HepG2 (cell line): Measurements from ENCODE around the gene CYP2A6. TPM values are rescaled to one million over a fixed set of nuclear protein-coding genes. Genes with fewer than 3 reads are reported as not detected.

Experiments
- ARNTL ChIP-seq: sonication (generic); formaldehyde crosslinking; IDR thresholded peaks from 2 replicates; pipeline ENCODE4 v1.4.0; 2020; ENCODE audit warnings: mild to moderate bottlenecking, missing genetic modification reagents
- CHD2 ChIP-seq: IDR thresholded peaks from 2 replicates; pipeline ENCODE4 v1.6.1; 2011; ENCODE audit warnings: low read depth, low read length, improper control_type of control experiment
- HNRNPH1 ChIP-seq: fragments of 200-400 bp; formaldehyde crosslinking; optimal IDR thresholded peaks from 2 replicates; pipeline ENCODE3; 2017; ENCODE audit warnings: mild to moderate bottlenecking, low read depth, low read length
- JUND ChIP-seq: sonication (generic); formaldehyde crosslinking; IDR thresholded peaks from 2 replicates; pipeline ENCODE4 v1.8.0; 2022; ENCODE audit warnings: mild to moderate bottlenecking, missing genetic modification reagents
- MAFK ChIP-seq, 2 experiments: IDR thresholded peaks in 1 of 2; conservative IDR thresholded peaks in 1 of 2; 2 replicates each; pipeline ENCODE4 v1.6.1; 2011; ENCODE audit warnings: improper control_type of control experiment in 2 of 2, low read length in 2 of 2
- MBD4 ChIP-seq: IDR thresholded peaks from 2 replicates; pipeline ENCODE4 v1.6.1; 2012; ENCODE audit warnings: low read length, inconsistent platforms, borderline replicate concordance
- MBNL3 ChIP-seq: fragments of 250-450 bp; sonication (Bioruptor Pico); conservative IDR thresholded peaks from 2 replicates; pipeline ENCODE4 v1.8.0; 2022; ENCODE audit warnings: mild to moderate bottlenecking, inconsistent platforms
- NCOA5 ChIP-seq: sonication (generic); formaldehyde crosslinking; IDR thresholded peaks from 2 replicates; pipeline ENCODE4 v1.4.0; 2020; ENCODE audit warnings: missing genetic modification reagents
- SALL1 ChIP-seq: sonication (generic); formaldehyde crosslinking; IDR thresholded peaks from 2 replicates; pipeline ENCODE4 v1.8.0; 2022; ENCODE audit warnings: mild to moderate bottlenecking, missing genetic modification reagents
- SMAD9 ChIP-seq: sonication (generic); formaldehyde crosslinking; IDR thresholded peaks from 2 replicates; pipeline ENCODE4 v1.5.1; 2020; ENCODE audit warnings: mild to moderate bottlenecking, missing genetic modification reagents
- TAF1 ChIP-seq: sonication (generic); formaldehyde crosslinking; IDR thresholded peaks from 2 replicates; pipeline ENCODE4 v1.4.0; 2020; ENCODE audit warnings: missing genetic modification reagents
- THYN1 ChIP-seq: sonication (generic); formaldehyde crosslinking; IDR thresholded peaks from 2 replicates; pipeline ENCODE4 v1.8.1; 2023; ENCODE audit warnings: low read depth, mild to moderate bottlenecking, moderate library complexity, missing genetic modification reagents, borderline replicate concordance
- TOPORS ChIP-seq: sonication (generic); formaldehyde crosslinking; IDR thresholded peaks from 2 replicates; pipeline ENCODE4 v1.8.0; 2023; ENCODE audit warnings: mild to moderate bottlenecking, missing genetic modification reagents
- ZBTB8A ChIP-seq: sonication (generic); formaldehyde crosslinking; IDR thresholded peaks from 2 replicates; pipeline ENCODE4 v1.4.0; 2020; ENCODE audit warnings: mild to moderate bottlenecking, low read depth, missing genetic modification reagents, borderline replicate concordance
- ZFP90 ChIP-seq: sonication (generic); formaldehyde crosslinking; IDR thresholded peaks from 2 replicates; pipeline ENCODE4 v1.8.0; 2022; ENCODE audit warnings: missing genetic modification reagents, mild to moderate bottlenecking, inconsistent platforms, borderline replicate concordance
- ZMYM3 ChIP-seq: sonication (generic); formaldehyde crosslinking; IDR thresholded peaks from 2 replicates; pipeline ENCODE4 v1.5.1; 2020; ENCODE audit warnings: mild to moderate bottlenecking, missing genetic modification reagents
- ZNF441 ChIP-seq: sonication (generic); formaldehyde crosslinking; IDR thresholded peaks from 2 replicates; pipeline ENCODE4 v1.7.0; 2021; ENCODE audit warnings: missing genetic modification reagents, borderline replicate concordance
- ZNF660 ChIP-seq: sonication (generic); formaldehyde crosslinking; IDR thresholded peaks from 2 replicates; pipeline ENCODE4 v1.5.1; 2020; ENCODE audit warnings: mild to moderate bottlenecking, low read depth, missing genetic modification reagents, borderline replicate concordance
- ZNF878 ChIP-seq: sonication (generic); formaldehyde crosslinking; IDR thresholded peaks from 2 replicates; pipeline ENCODE4 v1.8.1; 2023; ENCODE audit warnings: mild to moderate bottlenecking, missing genetic modification reagents, moderate library complexity
- polyA plus RNA-seq, 8 experiments: library from polyadenylated mRNA; depleted of rRNA in 3 of 8; stranded (reverse) in 7 of 8; unstranded in 1 of 8; fragments of >200 nt; fragmentation: Illumina TruSeq in 4 of 8; extraction: Trizol in 4 of 8; gene quantifications; 2 replicates each; pipeline versions ENCODE4 v1.2.1 to v1.2.3, GENCODE V29; 2011 to 2016; ENCODE audit warnings: low read depth in 4 of 8, missing spikeins in 1 of 8, mixed read lengths in 1 of 8; ENCODE audit not compliant: insufficient read depth in 1 of 8
- total RNA-seq, 5 experiments: library from RNA; depleted of rRNA; stranded (reverse); fragments of >200 nt; fragmentation: Illumina TruSeq; extraction: Trizol; gene quantifications; 2 replicates each; pipeline ENCODE4 v1.2.3, GENCODE V29; 2016; ENCODE audit warnings: low read depth in 1 of 5
- TF ChIP-seq, protein P1 (sequence below): sonication (generic); formaldehyde crosslinking; IDR thresholded peaks from 2 replicates; pipeline ENCODE4 v1.4.0; 2020; ENCODE audit warnings: mild to moderate bottlenecking, missing genetic modification reagents, borderline replicate concordance
- TF ChIP-seq, protein P2 (sequence below): sonication (generic); formaldehyde crosslinking; IDR thresholded peaks from 2 replicates; pipeline ENCODE4 v1.4.0; 2020; ENCODE audit warnings: mild to moderate bottlenecking, missing genetic modification reagents
- TF ChIP-seq, protein P3 (sequence below), 2 experiments: sonication (generic) in 1 of 2; formaldehyde crosslinking in 1 of 2; IDR thresholded peaks; 2 replicates each; pipeline versions ENCODE4 v1.4.0 to v1.6.1; 2018 to 2020; ENCODE audit warnings: missing genetic modification reagents in 2 of 2, borderline replicate concordance in 1 of 2, low read depth in 1 of 2, mild to moderate bottlenecking in 1 of 2, missing biosample characterization in 1 of 2
- TF ChIP-seq, protein P4 (sequence below): sonication (generic); formaldehyde crosslinking; IDR thresholded peaks from 2 replicates; pipeline ENCODE4 v1.5.0; 2020; ENCODE audit warnings: mild to moderate bottlenecking, missing genetic modification reagents, borderline replicate concordance

CYP2A6 gene
- total and polyA plus RNA-seq, 2 of the 13 experiments (the other 11 are each of a cell fraction or from before 2014, with no cell fraction given) = not detected

DNA sequence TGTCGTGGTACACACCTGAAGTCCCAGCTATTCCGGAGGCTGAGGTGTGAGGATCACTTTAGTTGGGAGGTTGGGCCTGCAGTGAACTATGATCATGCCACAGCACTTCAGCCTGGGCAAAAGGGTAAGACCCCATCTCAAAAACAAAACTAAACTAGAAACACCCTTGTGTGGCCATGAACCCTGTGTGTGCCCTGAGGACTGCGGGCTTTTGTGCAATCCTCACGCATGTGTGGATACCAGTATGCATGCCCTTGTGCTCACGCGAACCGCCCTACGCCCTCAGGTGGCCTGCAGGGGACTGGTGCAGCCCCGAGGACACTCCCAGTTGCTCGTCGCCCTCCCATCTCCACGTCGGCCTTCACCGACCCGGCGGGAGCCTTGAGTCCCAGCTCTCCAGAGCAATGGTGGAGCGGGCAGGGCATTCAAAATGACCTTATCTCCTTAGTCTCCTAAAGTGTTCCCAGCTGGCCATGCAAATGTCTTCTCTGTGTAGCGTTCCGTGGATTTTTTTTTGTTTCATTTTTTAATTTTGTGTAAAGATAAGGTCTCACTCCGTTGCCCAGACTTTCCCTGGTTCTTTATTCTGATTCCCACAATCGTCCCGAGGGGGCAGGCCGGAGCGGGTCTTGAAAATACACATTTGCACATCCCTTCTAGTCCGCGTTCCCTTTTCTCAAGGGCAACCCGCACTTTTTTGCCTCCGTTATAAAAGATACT, 52.1 kb downstream of the CYP2A6 start (continued):
- TF ChIP-seq HNRNPH1 (no peak), SALL1 (CRISPR knock-in tag) (peak; percentile 75), NCOA5 (no peak), MBD4 (no peak), THYN1 (CRISPR knock-in tag) (no peak), ZFP90 (peak; percentile 91), TOPORS (no peak), ZNF660 (CRISPR knock-in tag) (no peak), ZNF878 (CRISPR knock-in tag) (no peak), MAFK (conservative IDR thresholded peaks at IDR 0.05 in 1 of 2, IDR thresholded peaks at IDR 0.05 in 1 of 2; ENCODE audit: low read length in 2 of 2) (no peak), MBNL3 (no peak), TAF1 (CRISPR knock-in tag) (peak; percentile 59; the same call in 1 of the 2 replicates), ARNTL (CRISPR knock-in tag) (0 out of 2 replicates have a peak, but pooled peaks have one; percentile 54), JUND (CRISPR knock-in tag) (no peak), CHD2 (no peak), ZMYM3 (peak; percentile 90), ZNF441 (CRISPR knock-in tag) (no peak; the same call in 1 of the 2 replicates), ZBTB8A (CRISPR knock-in tag) (no peak), SMAD9 (CRISPR knock-in tag) (no peak)
- TF ChIP-seq, protein P1, sequence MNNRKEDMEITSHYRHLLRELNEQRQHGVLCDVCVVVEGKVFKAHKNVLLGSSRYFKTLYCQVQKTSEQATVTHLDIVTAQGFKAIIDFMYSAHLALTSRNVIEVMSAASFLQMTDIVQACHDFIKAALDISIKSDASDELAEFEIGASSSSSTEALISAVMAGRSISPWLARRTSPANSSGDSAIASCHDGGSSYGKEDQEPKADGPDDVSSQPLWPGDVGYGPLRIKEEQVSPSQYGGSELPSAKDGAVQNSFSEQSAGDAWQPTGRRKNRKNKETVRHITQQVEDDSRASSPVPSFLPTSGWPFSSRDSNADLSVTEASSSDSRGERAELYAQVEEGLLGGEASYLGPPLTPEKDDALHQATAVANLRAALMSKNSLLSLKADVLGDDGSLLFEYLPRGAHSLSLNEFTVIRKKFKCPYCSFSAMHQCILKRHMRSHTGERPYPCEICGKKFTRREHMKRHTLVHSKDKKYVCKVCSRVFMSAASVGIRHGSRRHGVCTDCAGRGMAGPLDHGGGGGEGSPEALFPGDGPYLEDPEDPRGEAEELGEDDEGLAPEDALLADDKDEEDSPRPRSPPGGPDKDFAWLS (CRISPR knock-in tag) = no peak
- TF ChIP-seq, protein P2, sequence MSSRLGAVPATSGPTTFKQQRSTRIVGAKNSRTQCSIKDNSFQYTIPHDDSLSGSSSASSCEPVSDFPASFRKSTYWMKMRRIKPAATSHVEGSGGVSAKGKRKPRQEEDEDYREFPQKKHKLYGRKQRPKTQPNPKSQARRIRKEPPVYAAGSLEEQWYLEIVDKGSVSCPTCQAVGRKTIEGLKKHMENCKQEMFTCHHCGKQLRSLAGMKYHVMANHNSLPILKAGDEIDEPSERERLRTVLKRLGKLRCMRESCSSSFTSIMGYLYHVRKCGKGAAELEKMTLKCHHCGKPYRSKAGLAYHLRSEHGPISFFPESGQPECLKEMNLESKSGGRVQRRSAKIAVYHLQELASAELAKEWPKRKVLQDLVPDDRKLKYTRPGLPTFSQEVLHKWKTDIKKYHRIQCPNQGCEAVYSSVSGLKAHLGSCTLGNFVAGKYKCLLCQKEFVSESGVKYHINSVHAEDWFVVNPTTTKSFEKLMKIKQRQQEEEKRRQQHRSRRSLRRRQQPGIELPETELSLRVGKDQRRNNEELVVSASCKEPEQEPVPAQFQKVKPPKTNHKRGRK (CRISPR knock-in tag) = no peak
- TF ChIP-seq, protein P3, sequence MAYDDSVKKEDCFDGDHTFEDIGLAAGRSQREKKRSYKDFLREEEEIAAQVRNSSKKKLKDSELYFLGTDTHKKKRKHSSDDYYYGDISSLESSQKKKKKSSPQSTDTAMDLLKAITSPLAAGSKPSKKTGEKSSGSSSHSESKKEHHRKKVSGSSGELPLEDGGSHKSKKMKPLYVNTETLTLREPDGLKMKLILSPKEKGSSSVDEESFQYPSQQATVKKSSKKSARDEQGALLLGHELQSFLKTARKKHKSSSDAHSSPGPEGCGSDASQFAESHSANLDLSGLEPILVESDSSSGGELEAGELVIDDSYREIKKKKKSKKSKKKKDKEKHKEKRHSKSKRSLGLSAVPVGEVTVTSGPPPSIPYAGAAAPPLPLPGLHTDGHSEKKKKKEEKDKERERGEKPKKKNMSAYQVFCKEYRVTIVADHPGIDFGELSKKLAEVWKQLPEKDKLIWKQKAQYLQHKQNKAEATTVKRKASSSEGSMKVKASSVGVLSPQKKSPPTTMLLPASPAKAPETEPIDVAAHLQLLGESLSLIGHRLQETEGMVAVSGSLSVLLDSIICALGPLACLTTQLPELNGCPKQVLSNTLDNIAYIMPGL (CRISPR knock-in tag; IDR thresholded peaks at IDR 0.05; ENCODE audit: borderline replicate concordance in 1 of 2, low read depth in 1 of 2) = peak; percentile 80 to 88
- TF ChIP-seq, protein P4, sequence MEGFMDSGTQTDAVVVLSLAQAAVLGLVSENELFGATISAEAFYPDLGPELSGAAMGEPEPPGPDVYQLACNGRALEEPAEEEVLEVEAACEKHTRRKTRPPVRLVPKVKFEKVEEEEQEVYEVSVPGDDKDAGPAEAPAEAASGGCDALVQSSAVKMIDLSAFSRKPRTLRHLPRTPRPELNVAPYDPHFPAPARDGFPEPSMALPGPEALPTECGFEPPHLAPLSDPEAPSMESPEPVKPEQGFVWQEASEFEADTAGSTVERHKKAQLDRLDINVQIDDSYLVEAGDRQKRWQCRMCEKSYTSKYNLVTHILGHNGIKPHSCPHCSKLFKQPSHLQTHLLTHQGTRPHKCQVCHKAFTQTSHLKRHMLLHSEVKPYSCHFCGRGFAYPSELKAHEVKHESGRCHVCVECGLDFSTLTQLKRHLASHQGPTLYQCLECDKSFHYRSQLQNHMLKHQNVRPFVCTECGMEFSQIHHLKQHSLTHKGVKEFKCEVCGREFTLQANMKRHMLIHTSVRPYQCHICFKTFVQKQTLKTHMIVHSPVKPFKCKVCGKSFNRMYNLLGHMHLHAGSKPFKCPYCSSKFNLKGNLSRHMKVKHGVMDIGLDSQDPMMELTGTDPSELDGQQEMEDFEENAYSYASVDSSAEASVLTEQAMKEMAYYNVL = peak; percentile 72; the same call in 1 of the 2 replicates
